Cardiac muscle cell (in vitro differentiated cells and primary cell): ENCODE data around the gene CDC42. TPM values are rescaled to one million over a fixed set of nuclear protein-coding genes. Genes with fewer than 3 reads are reported as not detected.

Experiments
- DNase-seq, 2 donors: peaks; one replicate each; pipeline versions ENCODE4 v3.0.0 to v3.0.0-alpha.2; 2010 to 2017; ENCODE audit warnings: low read depth in 1 of 2, low spot score in 1 of 2
- H3K27ac ChIP-seq: fragments of 200-600 bp; sonication (generic); 2 replicates; pipeline ENCODE4 v1.5.1; 2016
- H3K27me3 ChIP-seq: fragments of 200-600 bp; sonication (generic); 2 replicates; pipeline ENCODE4 v1.6.0; 2016; ENCODE audit warnings: control low read depth
- H3K36me3 ChIP-seq: fragments of 200-600 bp; sonication (generic); 2 replicates; pipeline ENCODE4 v1.5.1; 2016; ENCODE audit warnings: control low read depth
- H3K4me1 ChIP-seq: fragments of 200-600 bp; sonication (generic); 2 replicates; pipeline ENCODE4 v1.8.1; 2017; ENCODE audit warnings: low read depth, mild to moderate bottlenecking, mixed run types
- H3K4me3 ChIP-seq: fragments of 200-600 bp; sonication (generic); 2 replicates; pipeline ENCODE4 v1.5.1; 2016; ENCODE audit warnings: mild to moderate bottlenecking
- H3K9me3 ChIP-seq: fragments of 200-600 bp; sonication (generic); 2 replicates; pipeline ENCODE4 v1.5.1; 2017; ENCODE audit warnings: low read depth, mild to moderate bottlenecking, control low read depth
- CTCF ChIP-seq: IDR thresholded peaks from 2 replicates; pipeline ENCODE4 v1.5.1; 2012; ENCODE audit warnings: low read depth, mild to moderate bottlenecking, low read length
- polyA plus RNA-seq: library from polyadenylated mRNA; unstranded; fragments of >200 nt; fragmentation: Nextera tagmentation; extraction: Ambion mirVana; gene quantifications from 2 replicates; pipeline ENCODE4 v1.2.1, GENCODE V29; 2016
- total RNA-seq: library from RNA; depleted of rRNA; stranded (reverse); fragments of >200 nt; gene quantifications from 2 replicates; pipeline ENCODE4 v1.2.3, GENCODE V29; 2016

The CDC42 gene
- total and polyA plus RNA-seq, 2 experiments from 2014 or later: 72.0 to 140 TPM

- no peaks in the 10 kb centered on the region for H3K4me1 ChIP-seq
- no peaks in the 10 kb centered on the region for H3K9me3 ChIP-seq
- H3K27me3 ChIP-seq: no peaks in the 10 kb centered on the region
- no peak for DNase-seq
- H3K36me3 ChIP-seq: no peaks in the 10 kb centered on the region
- H3K4me3 ChIP-seq: no peak overlapping the region
- H3K27ac ChIP-seq: no peak overlapping the region
- TF ChIP-seq CTCF: no peak
Observed at GRCh38 chr1:22104865-22105437, 52.4 kb downstream of the CDC42 start.

GRCh38 chr1:22105611-22106207 is 53.2 kb downstream of the CDC42 start:
- H3K36me3 ChIP-seq: no peaks in the 10 kb centered on the region
- no peaks in the 10 kb centered on the region for H3K4me1 ChIP-seq
- peak; percentile 67 to 76 for DNase-seq
- no peaks in the 10 kb centered on the region for H3K9me3 ChIP-seq
- H3K27ac ChIP-seq: no peak overlapping the region
- no peaks in the 10 kb centered on the region for H3K27me3 ChIP-seq
- TF ChIP-seq CTCF: peak; percentile 81
- no peak overlapping the region for H3K4me3 ChIP-seq

GRCh38 chr1:22107126-22107525 is 54.6 kb downstream of the CDC42 start:
- Histone ChIP-seq H3K9me3 (no peaks in the 10 kb centered on the region), H3K27ac (no peak overlapping the region), H3K27me3 (no peaks in the 10 kb centered on the region), H3K4me1 (no peaks in the 10 kb centered on the region), H3K36me3 (no peaks in the 10 kb centered on the region), H3K4me3 (no peak overlapping the region)
- no peak for DNase-seq
- TF ChIP-seq CTCF: no peak

- DNase-seq: peak in 1 of 2 donors; percentile 48
- H3K4me3 ChIP-seq: no peak overlapping the region
- H3K36me3 ChIP-seq: no peaks in the 10 kb centered on the region
- H3K4me1 ChIP-seq: peaks cover 8% of the 10 kb centered on the region
- no peak for TF ChIP-seq CTCF
- H3K9me3 ChIP-seq: no peaks in the 10 kb centered on the region
- no peaks in the 10 kb centered on the region for H3K27me3 ChIP-seq
- H3K27ac ChIP-seq: no peak overlapping the region
Observed at GRCh38 chr1:22108339-22109105, 56.0 kb downstream of the CDC42 start.

- Histone ChIP-seq H3K4me3 (no peak overlapping the region), H3K4me1 (peaks cover 20% of the 10 kb centered on the region), H3K36me3 (no peaks in the 10 kb centered on the region), H3K27ac (no peak overlapping the region), H3K9me3 (no peaks in the 10 kb centered on the region), H3K27me3 (no peaks in the 10 kb centered on the region)
- TF ChIP-seq CTCF: no peak
- no peak for DNase-seq
Observed at GRCh38 chr1:22110016-22110415, 57.5 kb downstream of the CDC42 start.
